AG09309 (cell line): Measurements from ENCODE around the gene MIB1.

ENCODE experiments used
- DNase-seq: peaks from one replicate; pipeline ENCODE4 v3.0.0-alpha.2; 2010; ENCODE audit warnings: low read depth
- H3K4me3 ChIP-seq: 2 replicates; pipeline ENCODE4 v1.5.1; 2011; ENCODE audit warnings: mild to moderate bottlenecking, low read depth, low read length, moderate library complexity; ENCODE audit not compliant: control insufficient read depth
- CTCF ChIP-seq: IDR thresholded peaks from 2 replicates; pipeline ENCODE4 v1.5.1; 2011; ENCODE audit warnings: mild to moderate bottlenecking, low read depth, low read length, inconsistent platforms; ENCODE audit not compliant: insufficient read depth, control insufficient read depth; ENCODE audit errors: missing control alignments

MIB1 gene

GRCh38 chr18:21843341-21843740 is 102.7 kb downstream of the MIB1 start:
- H3K4me3 ChIP-seq = no peak overlapping the region
- no peak for TF ChIP-seq CTCF

GRCh38 chr18:21851327-21851961 is 110.9 kb downstream of the MIB1 start:
- DNase-seq = no peak
- peak; percentile 10 for TF ChIP-seq CTCF

More at GRCh38 chr18:21843341-21843740, 102.7 kb downstream of the MIB1 start:
- no peak for DNase-seq

GRCh38 chr18:21853016-21853415 is 112.4 kb downstream of the MIB1 start:
- no peak overlapping the region for H3K4me3 ChIP-seq
- no peak for TF ChIP-seq CTCF
- no peak for DNase-seq

More at GRCh38 chr18:21851327-21851961, 110.9 kb downstream of the MIB1 start:
- no peak overlapping the region for H3K4me3 ChIP-seq

- no peak for TF ChIP-seq CTCF
- DNase-seq = no peak
- H3K4me3 ChIP-seq = no peak overlapping the region
Measured at GRCh38 chr18:21853775-21854552, 113.4 kb downstream of the MIB1 start.

GRCh38 chr18:21855432-21855831 is 114.8 kb downstream of the MIB1 start:
- no peak for TF ChIP-seq CTCF
- H3K4me3 ChIP-seq = no peak overlapping the region
- no peak for DNase-seq

- DNase-seq = no peak
- no peak for TF ChIP-seq CTCF
- no peak overlapping the region for H3K4me3 ChIP-seq
Measured at GRCh38 chr18:21857871-21858270, 117.3 kb downstream of the MIB1 start.
